Measurements from ENCODE around the gene FYB1. TPM values are rescaled to one million over a fixed set of nuclear protein-coding genes. Genes with fewer than 3 reads are reported as not detected.

The FYB1 gene
- total RNA-seq, 1 donor from 2014 or later, result not detected

DNA sequence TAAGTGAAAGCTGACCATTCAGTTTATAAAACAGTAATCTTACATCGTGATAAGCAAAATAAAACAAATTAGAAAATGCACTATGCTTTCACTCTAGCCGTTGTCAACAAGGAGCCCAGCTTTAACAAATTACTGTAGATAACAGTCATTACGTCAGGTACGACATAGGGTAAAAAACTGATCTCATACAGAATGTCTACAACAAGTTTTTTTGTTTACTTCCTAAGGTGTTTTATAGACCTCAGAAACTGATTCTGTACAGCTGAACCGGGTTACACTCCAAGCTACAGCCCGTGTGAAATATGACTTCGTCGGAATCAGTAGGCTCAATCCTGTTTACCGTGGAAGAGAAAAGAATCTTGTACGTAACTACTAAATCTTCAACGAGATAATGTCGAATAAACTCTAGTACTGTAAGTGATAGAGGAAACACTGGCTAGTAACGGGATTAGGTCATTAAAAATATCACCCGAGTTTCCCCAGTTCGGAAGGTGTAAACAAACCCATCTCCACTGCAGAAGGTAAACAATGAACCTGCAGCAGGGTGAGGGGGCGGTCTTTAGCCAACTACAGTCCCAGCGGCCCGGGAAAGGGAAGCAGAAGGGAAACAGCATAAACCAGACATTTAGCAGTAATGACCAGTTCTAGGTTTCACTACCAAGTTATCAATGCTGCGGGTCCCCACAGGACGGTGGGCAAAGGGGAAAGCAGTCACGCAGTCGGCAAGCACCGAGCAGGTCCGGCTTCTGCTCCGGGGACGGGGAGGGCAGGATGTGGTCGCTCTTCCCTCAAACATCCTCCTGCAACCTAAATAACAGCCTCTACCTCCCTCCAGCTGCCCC is 146.2 kb downstream of the FYB1 start:
- TF ChIP-seq, protein P1, sequence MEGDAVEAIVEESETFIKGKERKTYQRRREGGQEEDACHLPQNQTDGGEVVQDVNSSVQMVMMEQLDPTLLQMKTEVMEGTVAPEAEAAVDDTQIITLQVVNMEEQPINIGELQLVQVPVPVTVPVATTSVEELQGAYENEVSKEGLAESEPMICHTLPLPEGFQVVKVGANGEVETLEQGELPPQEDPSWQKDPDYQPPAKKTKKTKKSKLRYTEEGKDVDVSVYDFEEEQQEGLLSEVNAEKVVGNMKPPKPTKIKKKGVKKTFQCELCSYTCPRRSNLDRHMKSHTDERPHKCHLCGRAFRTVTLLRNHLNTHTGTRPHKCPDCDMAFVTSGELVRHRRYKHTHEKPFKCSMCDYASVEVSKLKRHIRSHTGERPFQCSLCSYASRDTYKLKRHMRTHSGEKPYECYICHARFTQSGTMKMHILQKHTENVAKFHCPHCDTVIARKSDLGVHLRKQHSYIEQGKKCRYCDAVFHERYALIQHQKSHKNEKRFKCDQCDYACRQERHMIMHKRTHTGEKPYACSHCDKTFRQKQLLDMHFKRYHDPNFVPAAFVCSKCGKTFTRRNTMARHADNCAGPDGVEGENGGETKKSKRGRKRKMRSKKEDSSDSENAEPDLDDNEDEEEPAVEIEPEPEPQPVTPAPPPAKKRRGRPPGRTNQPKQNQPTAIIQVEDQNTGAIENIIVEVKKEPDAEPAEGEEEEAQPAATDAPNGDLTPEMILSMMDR (IDR thresholded peaks at IDR 0.05; ENCODE audit: unreplicated experiment), result no peak
- H3K4me3 Mint-ChIP-seq (ENCODE audit: low read depth), result peak overlapping the region; percentile 95
- peak; percentile 33 for DNase-seq (ENCODE audit: low spot score, unreplicated experiment)
- no peaks in the 10 kb centered on the region for H3K9me3 Mint-ChIP-seq (ENCODE audit: low read depth)
- peaks cover 9% of the 10 kb centered on the region for H3K36me3 Mint-ChIP-seq (ENCODE audit: insufficient read depth)
- peak overlapping the region; percentile 100 for H3K27ac Mint-ChIP-seq
- peaks cover 16% of the 10 kb centered on the region for H3K4me1 Mint-ChIP-seq (ENCODE audit: low read depth)
- H3K27me3 Mint-ChIP-seq, result no peaks in the 10 kb centered on the region

DNA sequence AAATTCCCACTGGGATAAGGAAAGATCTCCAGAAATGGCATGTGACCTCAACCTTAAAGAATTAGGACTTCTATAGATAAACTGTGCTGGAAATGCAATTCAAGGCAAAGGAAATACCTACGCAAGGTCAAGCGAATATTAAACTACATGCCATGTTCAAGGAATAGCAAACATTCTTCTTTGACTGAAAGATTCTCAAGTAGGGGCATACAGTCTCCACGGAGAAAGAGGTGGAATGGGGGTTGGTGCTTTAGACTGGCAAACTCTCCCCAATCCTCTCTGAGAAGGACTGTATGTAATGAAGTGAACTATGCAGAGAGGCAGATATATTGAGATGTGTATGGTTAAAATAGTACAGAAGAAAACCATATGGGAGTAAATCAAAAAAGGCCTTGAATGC is 151.3 kb downstream of the FYB1 start:
- H3K27me3 Mint-ChIP-seq, result no peaks in the 10 kb centered on the region
- TF ChIP-seq, protein P1 (IDR thresholded peaks at IDR 0.05; ENCODE audit: unreplicated experiment), result no peak
- DNase-seq (ENCODE audit: low spot score, unreplicated experiment), result no peak
- H3K9me3 Mint-ChIP-seq (ENCODE audit: low read depth), result peaks cover 12% of the 10 kb centered on the region
- no peak overlapping the region for H3K27ac Mint-ChIP-seq
- peaks cover 14% of the 10 kb centered on the region for H3K4me1 Mint-ChIP-seq (ENCODE audit: low read depth)
- H3K4me3 Mint-ChIP-seq (ENCODE audit: low read depth), result no peak overlapping the region
- H3K36me3 Mint-ChIP-seq (ENCODE audit: insufficient read depth), result peaks cover 32% of the 10 kb centered on the region

DNA sequence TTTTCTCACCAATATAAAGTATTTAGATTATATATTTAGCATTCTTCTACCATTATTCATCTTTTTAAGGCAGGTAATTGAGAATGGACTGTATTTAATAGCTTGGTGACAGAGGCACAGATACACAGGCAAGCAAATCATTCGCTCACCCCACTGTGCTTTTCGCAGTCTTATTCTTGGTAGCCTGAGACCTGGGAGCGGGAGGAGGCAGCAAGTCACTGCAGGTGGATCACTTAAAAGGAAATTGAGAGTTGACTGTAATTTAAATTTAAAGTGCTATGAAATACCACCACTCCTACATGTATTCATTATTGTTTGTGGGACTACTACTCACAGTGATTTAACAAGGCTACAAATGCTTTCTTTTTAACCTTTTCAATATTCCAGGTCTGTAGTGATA is 154.9 kb downstream of the FYB1 start:
- Mint-ChIP-seq H3K36me3 (ENCODE audit: insufficient read depth) (peaks cover 28% of the 10 kb centered on the region), H3K4me3 (ENCODE audit: low read depth) (no peak overlapping the region), H3K4me1 (ENCODE audit: low read depth) (peaks cover 16% of the 10 kb centered on the region), H3K27me3 (no peaks in the 10 kb centered on the region), H3K9me3 (ENCODE audit: low read depth) (peaks cover 12% of the 10 kb centered on the region), H3K27ac (no peak overlapping the region)
- DNase-seq (ENCODE audit: low spot score, unreplicated experiment), result no peak
- TF ChIP-seq, protein P1 (IDR thresholded peaks at IDR 0.05; ENCODE audit: unreplicated experiment), result no peak

DNA sequence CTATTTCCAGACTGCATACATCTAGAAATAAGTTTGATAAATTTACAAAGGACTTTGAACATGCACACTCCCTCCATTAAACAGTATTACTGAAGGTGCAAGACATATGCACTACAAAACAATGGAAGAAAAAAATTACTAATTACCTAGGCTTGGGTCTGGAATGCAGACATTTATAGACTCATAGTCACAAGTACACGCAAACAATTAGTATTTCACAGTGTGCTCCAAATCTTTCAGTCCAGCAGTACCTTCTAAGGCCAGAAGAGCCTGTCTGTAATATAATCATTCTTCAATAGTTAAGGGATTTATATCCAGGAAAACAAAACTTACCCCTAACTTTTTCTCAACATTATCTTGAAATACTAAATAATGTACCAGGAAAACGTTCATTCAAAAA is 156.3 kb downstream of the FYB1 start:
- Mint-ChIP-seq H3K36me3 (ENCODE audit: insufficient read depth) (peaks cover 23% of the 10 kb centered on the region), H3K27me3 (no peaks in the 10 kb centered on the region), H3K9me3 (ENCODE audit: low read depth) (peaks cover 12% of the 10 kb centered on the region), H3K4me1 (ENCODE audit: low read depth) (peaks cover 15% of the 10 kb centered on the region), H3K4me3 (ENCODE audit: low read depth) (no peak overlapping the region), H3K27ac (no peak overlapping the region)
- TF ChIP-seq, protein P1 (IDR thresholded peaks at IDR 0.05; ENCODE audit: unreplicated experiment), result no peak
- DNase-seq (ENCODE audit: low spot score, unreplicated experiment), result no peak

DNA sequence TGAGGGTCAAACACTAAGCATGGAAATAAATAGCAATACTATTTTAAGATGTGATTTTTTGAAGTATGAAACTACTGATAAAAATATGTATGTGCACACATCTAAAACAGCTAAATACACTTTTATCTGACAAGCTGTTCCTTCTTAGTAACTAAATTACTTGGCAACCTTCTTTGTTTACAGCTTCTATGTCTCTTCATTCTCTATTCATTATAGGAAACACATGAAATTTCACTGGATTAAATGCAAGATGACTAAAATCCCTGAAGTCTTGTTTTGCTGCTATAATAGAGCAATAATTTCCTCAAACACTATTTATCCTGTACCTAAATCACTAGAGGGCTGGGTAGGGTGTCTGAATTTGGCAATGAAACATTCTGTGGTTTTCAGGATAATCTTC is 156.8 kb downstream of the FYB1 start:
- no peak overlapping the region for H3K4me3 Mint-ChIP-seq (ENCODE audit: low read depth)
- TF ChIP-seq, protein P1 (IDR thresholded peaks at IDR 0.05; ENCODE audit: unreplicated experiment), result no peak

More for the DNA sequence above, 156.8 kb downstream of the FYB1 start:
- Mint-ChIP-seq H3K27ac (no peak overlapping the region), H3K9me3 (ENCODE audit: low read depth) (peaks cover 9% of the 10 kb centered on the region), H3K36me3 (ENCODE audit: insufficient read depth) (peaks cover 20% of the 10 kb centered on the region), H3K4me1 (ENCODE audit: low read depth) (peaks cover 15% of the 10 kb centered on the region), H3K27me3 (no peaks in the 10 kb centered on the region)
- DNase-seq (ENCODE audit: low spot score, unreplicated experiment), result no peak
